MM.1S (cell line): Measurements from ENCODE around the gene ADAMTSL1.

Experiments
- DNase-seq: peaks from one replicate; pipeline ENCODE4 v3.0.0-alpha.2; 2015
- H2AFZ ChIP-seq: fragments of 300-600 bp; sonication (generic); 2 replicates; pipeline ENCODE4 v1.6.0; 2016; ENCODE audit warnings: antibody characterized with exemption, low read length
- H3F3A ChIP-seq: fragments of 300-600 bp; sonication (generic); 2 replicates; pipeline ENCODE4 v1.6.1; 2016; ENCODE audit warnings: mild to moderate bottlenecking, antibody characterized with exemption, low read length, moderate library complexity, mixed read lengths; ENCODE audit not compliant: insufficient read depth
- H3K27ac ChIP-seq: fragments of 300-600 bp; sonication (generic); 2 replicates; pipeline ENCODE4 v1.5.1; 2016; ENCODE audit warnings: mild to moderate bottlenecking, low read length
- H3K27me3 ChIP-seq: fragments of 300-600 bp; sonication (generic); replicated peaks from 2 replicates; pipeline ENCODE4 v1.6.0; 2016; ENCODE audit warnings: low read length; ENCODE audit not compliant: insufficient read depth
- H3K36me3 ChIP-seq: fragments of 300-600 bp; sonication (generic); replicated peaks from 2 replicates; pipeline ENCODE4 v1.6.1; 2016; ENCODE audit warnings: mild to moderate bottlenecking, low read length, mixed read lengths; ENCODE audit not compliant: insufficient read depth
- H3K4me1 ChIP-seq: fragments of 300-600 bp; sonication (generic); 2 replicates; pipeline ENCODE4 v1.6.1; 2016; ENCODE audit warnings: low read length, mixed read lengths
- H3K4me2 ChIP-seq: fragments of 300-600 bp; sonication (generic); 2 replicates; pipeline ENCODE4 v1.6.0; 2016; ENCODE audit warnings: low read depth, low read length
- H3K4me3 ChIP-seq: fragments of 300-600 bp; sonication (generic); 2 replicates; pipeline ENCODE4 v1.5.1; 2016; ENCODE audit warnings: low read length, mixed read lengths
- H3K79me2 ChIP-seq: fragments of 300-600 bp; sonication (generic); 2 replicates; pipeline ENCODE4 v1.6.1; 2016; ENCODE audit warnings: mixed run types, low read length, mixed read lengths
- H3K9ac ChIP-seq: fragments of 300-600 bp; sonication (generic); 2 replicates; pipeline ENCODE4 v1.6.1; 2016; ENCODE audit warnings: low read length, mixed read lengths
- H3K9me2 ChIP-seq: fragments of 300-600 bp; sonication (generic); replicated peaks from 2 replicates; pipeline ENCODE4 v1.6.1; 2016; ENCODE audit warnings: mild to moderate bottlenecking, low read length, mixed read lengths; ENCODE audit not compliant: insufficient read depth
- H3K9me3 ChIP-seq: fragments of 300-600 bp; sonication (generic); replicated peaks from 2 replicates; pipeline ENCODE4 v1.6.1; 2016; ENCODE audit warnings: mild to moderate bottlenecking, low read length, mixed read lengths; ENCODE audit not compliant: insufficient read depth
- H4K20me1 ChIP-seq: fragments of 300-600 bp; sonication (generic); 2 replicates; pipeline ENCODE4 v1.6.1; 2016; ENCODE audit warnings: mild to moderate bottlenecking, low read length, moderate library complexity, mixed read lengths; ENCODE audit not compliant: insufficient read depth
- CTCF ChIP-seq: fragments of 300-600 bp; sonication (generic); IDR thresholded peaks from 2 replicates; pipeline ENCODE4 v1.5.1; 2016; ENCODE audit warnings: antibody characterized with exemption, low read length, mixed read lengths
- EZH2 ChIP-seq: fragments of 300-600 bp; sonication (generic); optimal IDR thresholded peaks from 2 replicates; pipeline ENCODE3; 2017; ENCODE audit warnings: low read depth, mild to moderate bottlenecking, antibody characterized with exemption, low read length, mixed read lengths
- EZH2phosphoT487 ChIP-seq: fragments of 300-600 bp; sonication (generic); IDR thresholded peaks from 2 replicates; pipeline ENCODE4 v1.6.1; 2018; ENCODE audit warnings: antibody characterized with exemption, low read length

Gene ADAMTSL1

GRCh38 chr9:18795947-18796671 is 322.2 kb downstream of the ADAMTSL1 start:
- no peaks in the 10 kb centered on the region for H4K20me1 ChIP-seq
- H3K79me2 ChIP-seq: no peaks in the 10 kb centered on the region
- no peaks in the 10 kb centered on the region for H3K9me2 ChIP-seq
- H3K9me3 ChIP-seq: no peaks in the 10 kb centered on the region
- H3K9ac ChIP-seq: no peak overlapping the region
- no peak overlapping the region for H2AFZ ChIP-seq
- no peak for DNase-seq
- H3F3A ChIP-seq: no peaks in the 10 kb centered on the region
- no peak overlapping the region for H3K4me3 ChIP-seq
- no peak overlapping the region for H3K4me2 ChIP-seq
- no peak overlapping the region for H3K27ac ChIP-seq
- no peaks in the 10 kb centered on the region for H3K27me3 ChIP-seq
- no peaks in the 10 kb centered on the region for H3K36me3 ChIP-seq
- TF ChIP-seq EZH2phosphoT487 (no peak), CTCF (no peak), EZH2 (no peak)
- no peaks in the 10 kb centered on the region for H3K4me1 ChIP-seq

- H3F3A ChIP-seq: no peaks in the 10 kb centered on the region
- no peaks in the 10 kb centered on the region for H3K79me2 ChIP-seq
- no peak overlapping the region for H3K4me2 ChIP-seq
- DNase-seq: no peak
- no peak overlapping the region for H3K4me3 ChIP-seq
- H3K27me3 ChIP-seq: no peaks in the 10 kb centered on the region
- no peaks in the 10 kb centered on the region for H3K9me2 ChIP-seq
- H3K36me3 ChIP-seq: no peaks in the 10 kb centered on the region
- no peak overlapping the region for H3K9ac ChIP-seq
- no peaks in the 10 kb centered on the region for H4K20me1 ChIP-seq
- no peaks in the 10 kb centered on the region for H3K9me3 ChIP-seq
- H3K27ac ChIP-seq: no peak overlapping the region
- H2AFZ ChIP-seq: no peak overlapping the region
- TF ChIP-seq EZH2phosphoT487: no peak
- TF ChIP-seq EZH2: no peak
- no peak for TF ChIP-seq CTCF
- H3K4me1 ChIP-seq: no peaks in the 10 kb centered on the region
These were observed 322.8 kb downstream of the ADAMTSL1 start for GRCh38 chr9:18796696-18797270.

- Histone ChIP-seq H3K4me2 (no peak overlapping the region), H3K4me3 (no peak overlapping the region), H3F3A (no peaks in the 10 kb centered on the region), H4K20me1 (no peaks in the 10 kb centered on the region), H3K27me3 (no peaks in the 10 kb centered on the region), H2AFZ (no peak overlapping the region), H3K9ac (no peak overlapping the region), H3K27ac (no peak overlapping the region), H3K9me2 (no peaks in the 10 kb centered on the region), H3K9me3 (no peaks in the 10 kb centered on the region), H3K36me3 (no peaks in the 10 kb centered on the region), H3K4me1 (no peaks in the 10 kb centered on the region), H3K79me2 (no peaks in the 10 kb centered on the region)
- no peak for TF ChIP-seq CTCF
- no peak for TF ChIP-seq EZH2phosphoT487
- TF ChIP-seq EZH2: no peak
- no peak for DNase-seq
These were observed 324.2 kb downstream of the ADAMTSL1 start for GRCh38 chr9:18798106-18798505.
